ENCODE results near the gene TCP10L.

- TF ChIP-seq, protein P1, sequence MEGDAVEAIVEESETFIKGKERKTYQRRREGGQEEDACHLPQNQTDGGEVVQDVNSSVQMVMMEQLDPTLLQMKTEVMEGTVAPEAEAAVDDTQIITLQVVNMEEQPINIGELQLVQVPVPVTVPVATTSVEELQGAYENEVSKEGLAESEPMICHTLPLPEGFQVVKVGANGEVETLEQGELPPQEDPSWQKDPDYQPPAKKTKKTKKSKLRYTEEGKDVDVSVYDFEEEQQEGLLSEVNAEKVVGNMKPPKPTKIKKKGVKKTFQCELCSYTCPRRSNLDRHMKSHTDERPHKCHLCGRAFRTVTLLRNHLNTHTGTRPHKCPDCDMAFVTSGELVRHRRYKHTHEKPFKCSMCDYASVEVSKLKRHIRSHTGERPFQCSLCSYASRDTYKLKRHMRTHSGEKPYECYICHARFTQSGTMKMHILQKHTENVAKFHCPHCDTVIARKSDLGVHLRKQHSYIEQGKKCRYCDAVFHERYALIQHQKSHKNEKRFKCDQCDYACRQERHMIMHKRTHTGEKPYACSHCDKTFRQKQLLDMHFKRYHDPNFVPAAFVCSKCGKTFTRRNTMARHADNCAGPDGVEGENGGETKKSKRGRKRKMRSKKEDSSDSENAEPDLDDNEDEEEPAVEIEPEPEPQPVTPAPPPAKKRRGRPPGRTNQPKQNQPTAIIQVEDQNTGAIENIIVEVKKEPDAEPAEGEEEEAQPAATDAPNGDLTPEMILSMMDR (conservative IDR thresholded peaks at IDR 0.05 in 1 of 2, IDR thresholded peaks at IDR 0.05 in 1 of 2; ENCODE audit: extremely low read depth in 1 of 2, insufficient read depth in 1 of 2, low read depth in 1 of 2, low read length in 2 of 2): no peak
- no peak for TF ChIP-seq EZH2 (IDR thresholded peaks at IDR 0.05; ENCODE audit: borderline replicate concordance, low read length)
These were observed 30.3 kb downstream of the TCP10L start for GRCh38 chr21:32554832-32555638.
